ENCODE data around the gene SETX.
"Not testable (repeated sequence)": the region's sequence is repeated elsewhere in the genome, so short reads cannot be mapped to it uniquely, and the experiment has no call there.

The SETX gene

DNA sequence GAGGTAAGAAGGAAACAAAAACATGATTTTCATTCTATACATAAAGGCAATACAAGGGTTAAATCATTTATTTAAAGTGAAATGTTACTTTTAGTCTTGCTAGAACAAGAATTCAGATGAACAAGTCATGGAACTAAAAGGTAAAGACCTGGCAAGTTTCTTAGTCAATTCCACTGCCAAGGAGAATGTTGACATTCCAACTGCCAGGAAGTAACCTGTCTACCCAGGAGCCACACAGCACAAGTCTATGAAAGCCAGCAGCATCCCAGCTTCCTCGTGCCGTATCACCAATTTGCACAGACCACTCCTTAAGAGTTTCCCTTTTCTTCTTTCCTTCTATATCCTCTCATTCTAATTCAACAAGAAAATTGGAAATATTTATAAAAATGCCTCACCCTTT, 79.9 kb downstream of the SETX start:
- DNase-seq, result no peak

DNA sequence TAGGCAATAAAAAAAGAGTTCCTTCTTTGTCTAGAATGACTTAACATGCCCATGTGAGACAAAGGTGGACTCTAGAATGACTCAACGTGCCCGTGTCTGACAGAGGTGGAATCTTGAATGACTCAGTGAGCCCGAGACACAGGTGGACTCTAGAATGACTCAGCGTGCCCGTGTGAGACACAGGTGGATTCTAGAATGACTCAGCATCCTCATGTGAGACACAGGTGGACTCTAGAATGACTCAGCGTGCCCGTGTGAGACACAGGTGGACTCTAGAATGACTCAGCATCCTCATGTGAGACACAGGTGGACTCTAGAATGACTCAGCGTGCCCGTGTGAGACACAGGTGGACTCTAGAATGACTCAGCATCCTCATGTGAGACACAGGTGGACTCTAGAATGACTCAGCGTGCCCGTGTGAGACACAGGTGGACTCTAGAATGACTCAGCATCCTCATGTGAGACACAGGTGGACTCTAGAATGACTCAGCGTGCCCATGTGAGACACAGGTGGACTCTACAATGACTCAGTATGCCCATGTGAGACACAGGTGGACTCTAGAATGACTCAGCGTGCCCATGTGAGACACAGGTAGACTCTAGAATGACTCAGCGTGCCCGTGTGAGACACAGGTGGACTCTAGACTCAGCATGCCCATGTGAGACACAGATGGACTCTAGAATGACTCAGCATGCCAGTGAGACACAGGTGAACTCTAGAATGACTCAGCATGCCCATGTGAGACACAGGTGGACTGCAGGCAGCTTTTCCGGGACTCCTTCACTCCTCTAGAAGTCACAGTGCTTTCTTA, 84.9 kb downstream of the SETX start:
- DNase-seq, result not testable (repeated sequence)

DNA sequence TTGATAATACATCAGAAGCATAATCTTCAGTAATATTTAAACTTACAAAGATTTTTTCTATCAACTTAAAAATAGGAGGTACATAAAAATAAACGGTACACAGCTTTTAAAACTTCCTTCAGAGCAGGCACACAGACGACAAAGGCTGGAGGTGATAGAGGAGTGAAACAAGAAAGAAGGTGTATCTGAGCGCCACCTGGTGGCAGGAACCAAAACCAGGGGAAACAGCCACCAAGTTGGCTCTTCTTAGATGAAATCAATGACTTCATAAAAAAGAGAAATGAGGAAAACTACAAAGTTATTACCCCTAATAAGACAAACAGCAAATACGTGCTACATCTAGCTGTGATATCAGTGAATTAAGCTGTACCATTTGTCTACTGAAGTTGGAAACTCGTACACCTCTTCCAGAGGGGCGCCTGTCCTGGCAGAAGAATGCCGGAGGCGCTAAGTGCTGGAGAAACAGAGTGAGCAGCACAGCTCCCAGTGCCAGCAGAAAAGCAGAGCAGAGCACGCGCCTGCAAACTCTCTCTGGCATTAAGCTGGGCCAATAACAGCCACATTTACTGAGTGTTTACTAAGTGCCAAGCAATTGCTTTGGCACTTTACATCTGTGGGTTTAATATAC, 85.9 kb downstream of the SETX start:
- peak; percentile 41 to 64 for DNase-seq

GRCh38 chr9:132267660-132268059, 87.1 kb downstream of the SETX start:
- no peak for DNase-seq

DNA sequence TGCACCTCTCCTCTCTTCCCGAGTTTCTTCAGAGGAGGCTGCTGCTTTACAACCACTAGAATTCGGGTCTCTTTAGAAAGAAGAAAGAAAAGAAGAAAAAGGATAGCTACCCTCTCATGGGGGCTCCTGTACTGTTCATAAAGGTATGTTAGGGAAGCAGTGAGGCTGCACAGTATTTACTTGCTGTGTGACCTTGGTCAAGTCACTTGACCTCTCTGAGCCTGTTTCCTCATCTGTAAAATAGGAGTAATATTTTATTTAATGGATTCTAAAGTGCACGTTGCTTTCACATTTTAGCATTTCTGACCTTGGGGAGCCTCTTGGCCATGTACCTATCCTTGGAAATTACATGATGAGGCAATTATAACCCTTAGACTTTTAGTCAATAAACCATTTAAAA, 88.8 kb downstream of the SETX start:
- DNase-seq, result no peak

- DNase-seq, result no peak
These were observed 93.9 kb downstream of the SETX start for GRCh38 chr9:132260846-132261245.

- no peak for DNase-seq
These were observed 104.2 kb downstream of the SETX start for GRCh38 chr9:132250324-132251262.

DNA sequence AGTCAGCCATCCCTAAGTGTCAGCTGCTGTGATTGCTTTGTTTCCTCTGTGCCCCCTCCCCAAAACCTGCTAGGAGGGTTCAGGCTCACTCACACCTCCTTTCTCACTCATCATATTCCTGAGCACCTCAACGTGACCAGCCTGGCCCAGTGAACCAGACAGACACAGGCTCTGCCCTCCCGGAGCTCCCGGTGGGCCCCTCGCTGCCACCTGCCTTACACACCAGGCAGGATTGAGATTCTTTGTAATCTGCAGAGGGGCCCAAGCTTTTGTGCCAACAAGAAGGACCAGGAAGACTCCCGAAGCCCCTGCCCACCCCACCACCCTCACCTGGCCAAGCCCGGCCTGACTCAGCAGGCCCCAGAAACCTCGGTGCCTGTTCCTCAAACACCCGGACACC, 105.1 kb downstream of the SETX start:
- no peak for DNase-seq

GRCh38 chr9:132249123-132249522, 105.7 kb downstream of the SETX start:
- peak; percentile 67 to 79 for DNase-seq

GRCh38 chr9:132247942-132248341, 106.8 kb downstream of the SETX start:
- DNase-seq, result no peak

GRCh38 chr9:132245465-132245864, 109.3 kb downstream of the SETX start:
- no peak for DNase-seq

GRCh38 chr9:132244582-132245455, 110.0 kb downstream of the SETX start:
- no peak for DNase-seq

DNA sequence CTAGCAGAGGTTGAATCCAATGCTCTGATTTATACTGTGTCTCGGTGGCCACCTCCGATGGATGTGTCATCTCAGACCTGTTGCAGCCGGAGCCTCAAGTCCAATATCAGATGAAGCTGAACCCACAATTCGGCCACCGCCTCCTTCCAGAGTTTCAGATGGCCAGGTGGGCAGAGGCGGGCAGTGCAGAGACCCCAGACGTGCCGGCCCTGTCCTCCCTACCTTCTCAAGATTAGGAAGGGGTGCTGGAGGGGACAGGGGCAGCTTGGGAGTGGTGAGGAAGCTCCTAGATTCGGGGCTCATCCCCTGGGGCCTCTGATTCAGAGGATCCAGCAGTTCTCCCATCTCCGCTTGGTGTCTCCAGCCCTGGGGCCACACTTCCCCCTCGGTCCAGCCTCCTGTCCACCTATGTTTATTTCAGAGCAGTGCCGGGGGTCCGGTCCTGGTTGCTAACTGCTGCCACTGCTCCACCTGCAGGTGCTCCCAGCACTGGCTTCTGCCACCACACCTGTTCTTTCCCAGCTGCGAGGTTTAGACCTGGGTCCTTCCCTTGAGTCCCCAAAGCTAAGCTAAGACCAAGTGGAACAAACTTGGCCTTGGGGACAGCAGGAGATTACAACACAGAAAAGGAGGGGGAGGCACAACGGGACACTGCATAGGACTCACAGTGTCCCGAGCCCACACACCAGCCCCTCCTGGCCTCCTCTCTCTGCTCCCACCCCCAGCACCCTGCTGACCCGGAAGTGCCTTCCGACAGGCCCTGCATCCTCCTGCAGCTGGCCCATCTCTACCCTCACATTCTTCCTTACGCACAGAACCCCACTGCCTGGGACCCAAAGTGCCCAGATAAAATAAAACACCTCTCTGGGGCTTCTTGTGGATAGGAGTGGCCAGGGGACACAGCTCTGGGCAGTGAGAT, 111.4 kb downstream of the SETX start:
- peak in 1 of 2 experiments; percentile 26 for DNase-seq

- DNase-seq, result no peak
These were observed 112.1 kb downstream of the SETX start for GRCh38 chr9:132242621-132243155.

- DNase-seq, result peak in 1 of 2 experiments; percentile 47
These were observed 112.8 kb downstream of the SETX start for GRCh38 chr9:132241840-132242620.

GRCh38 chr9:132241483-132241839, 113.3 kb downstream of the SETX start:
- DNase-seq, result no peak

- DNase-seq, result peak; percentile 91 to 97
These were observed 113.8 kb downstream of the SETX start for GRCh38 chr9:132240841-132241482.

DNA sequence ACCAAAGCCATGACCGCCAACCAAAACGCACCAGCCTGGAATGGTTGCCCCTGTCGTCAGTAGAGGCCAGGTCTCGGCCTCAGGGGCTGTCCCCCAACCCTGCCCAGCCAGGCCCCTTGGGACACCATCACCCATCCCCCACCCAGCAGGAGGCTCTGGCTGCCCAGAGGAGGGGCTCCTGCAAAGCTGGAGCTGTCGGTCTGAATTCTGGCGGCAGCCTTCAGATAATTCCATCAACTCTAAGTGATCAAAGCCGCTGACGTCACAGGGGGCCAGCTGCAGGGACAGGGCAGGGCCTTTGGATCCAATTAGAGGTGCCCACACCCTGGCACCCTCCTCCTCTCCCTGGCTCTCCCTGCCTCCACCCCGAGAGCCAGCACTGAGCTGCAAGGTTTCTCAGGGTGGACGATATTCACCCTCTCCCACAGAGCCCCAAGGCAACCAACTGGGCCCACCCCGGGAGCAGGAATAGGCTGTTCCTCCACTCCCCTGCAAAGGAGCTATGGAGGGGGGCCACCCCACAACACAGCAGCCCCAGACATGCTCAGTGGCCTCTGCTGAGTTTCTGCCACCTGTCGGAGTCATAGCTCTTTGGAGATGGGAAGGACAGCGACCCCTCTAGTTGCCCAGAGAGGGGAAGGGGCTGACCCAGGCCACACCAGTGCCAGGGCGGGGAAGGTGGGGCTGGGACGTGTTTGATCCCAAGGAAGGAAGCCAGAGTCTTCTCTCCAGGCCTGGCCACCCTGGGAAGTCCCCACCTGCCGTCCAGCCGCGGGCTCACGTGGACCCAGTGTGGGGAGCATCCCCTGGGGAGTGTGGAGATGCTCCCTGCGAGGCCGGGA, 114.6 kb downstream of the SETX start:
- peak; percentile 33 to 66 for DNase-seq

GRCh38 chr9:132239518-132239917, 115.3 kb downstream of the SETX start:
- no peak for DNase-seq

All from SHP77 (cell line).